ENCODE data around the gene CAMSAP2.

DNA sequence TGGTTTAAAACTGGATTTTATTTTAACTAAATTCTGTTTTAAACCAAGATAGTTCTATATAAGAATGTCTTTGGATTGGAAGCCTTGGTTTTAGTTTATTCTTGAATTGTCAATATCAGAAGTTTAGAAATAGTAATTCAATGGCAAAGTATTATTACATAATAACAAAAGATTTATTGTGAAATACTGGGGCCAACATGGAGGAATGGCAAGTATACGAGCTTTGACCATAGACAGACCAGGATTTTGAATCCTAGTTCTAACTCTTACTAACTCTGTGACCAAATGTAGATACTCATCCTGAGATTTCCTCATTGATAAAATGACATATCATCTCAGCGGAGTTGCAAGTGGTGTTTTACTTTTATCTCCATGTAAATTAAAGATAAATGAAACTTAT lies 63.3 kb downstream of the CAMSAP2 start:
- TF ChIP-seq EZH2 (IDR thresholded peaks at IDR 0.05; ENCODE audit: borderline replicate concordance) = no peak
- TF ChIP-seq, protein P1, sequence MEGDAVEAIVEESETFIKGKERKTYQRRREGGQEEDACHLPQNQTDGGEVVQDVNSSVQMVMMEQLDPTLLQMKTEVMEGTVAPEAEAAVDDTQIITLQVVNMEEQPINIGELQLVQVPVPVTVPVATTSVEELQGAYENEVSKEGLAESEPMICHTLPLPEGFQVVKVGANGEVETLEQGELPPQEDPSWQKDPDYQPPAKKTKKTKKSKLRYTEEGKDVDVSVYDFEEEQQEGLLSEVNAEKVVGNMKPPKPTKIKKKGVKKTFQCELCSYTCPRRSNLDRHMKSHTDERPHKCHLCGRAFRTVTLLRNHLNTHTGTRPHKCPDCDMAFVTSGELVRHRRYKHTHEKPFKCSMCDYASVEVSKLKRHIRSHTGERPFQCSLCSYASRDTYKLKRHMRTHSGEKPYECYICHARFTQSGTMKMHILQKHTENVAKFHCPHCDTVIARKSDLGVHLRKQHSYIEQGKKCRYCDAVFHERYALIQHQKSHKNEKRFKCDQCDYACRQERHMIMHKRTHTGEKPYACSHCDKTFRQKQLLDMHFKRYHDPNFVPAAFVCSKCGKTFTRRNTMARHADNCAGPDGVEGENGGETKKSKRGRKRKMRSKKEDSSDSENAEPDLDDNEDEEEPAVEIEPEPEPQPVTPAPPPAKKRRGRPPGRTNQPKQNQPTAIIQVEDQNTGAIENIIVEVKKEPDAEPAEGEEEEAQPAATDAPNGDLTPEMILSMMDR (IDR thresholded peaks at IDR 0.05; ENCODE audit: poor library complexity) = no peak
- TF ChIP-seq EZH2phosphoT487 (IDR thresholded peaks at IDR 0.05; ENCODE audit: low read depth, severe bottlenecking, unreplicated experiment) = no peak
